ENCODE results near the gene PTPRG. TPM values are rescaled to one million over a fixed set of nuclear protein-coding genes. Genes with fewer than 3 reads are reported as not detected.

The PTPRG gene
- total RNA-seq, 1 donor from 2014 or later = 80.7 TPM

DNA sequence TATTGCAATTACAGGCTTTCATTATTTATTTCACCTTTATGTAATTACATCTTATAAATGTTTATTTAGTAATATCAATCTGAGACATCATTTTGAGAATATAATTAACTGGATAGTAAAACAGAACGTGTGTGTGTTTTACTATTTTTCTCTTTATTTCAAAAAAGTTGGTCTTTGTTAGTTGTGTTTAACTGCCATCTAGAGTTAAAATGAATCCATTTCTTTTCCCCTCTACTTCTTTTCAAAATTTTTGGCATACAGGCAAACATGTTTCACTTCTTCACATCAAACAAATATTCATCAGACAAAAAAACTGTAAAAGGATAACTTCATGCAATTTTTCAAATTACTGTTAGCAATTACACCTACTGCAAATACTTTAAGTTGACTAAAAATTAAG, 750.8 kb downstream of the PTPRG start:
- no peak overlapping the region for H3K4me3 Mint-ChIP-seq (ENCODE audit: unreplicated experiment)
- no peaks in the 10 kb centered on the region for H3K4me1 Mint-ChIP-seq (ENCODE audit: unreplicated experiment)
- no peak overlapping the region for H3K27ac Mint-ChIP-seq (ENCODE audit: unreplicated experiment)
- DNase-seq (ENCODE audit: low spot score) = no peak
- no peaks in the 10 kb centered on the region for H3K36me3 Mint-ChIP-seq (ENCODE audit: low read depth, unreplicated experiment)
- no peaks in the 10 kb centered on the region for H3K27me3 Mint-ChIP-seq (ENCODE audit: unreplicated experiment)
- H3K9me3 Mint-ChIP-seq (ENCODE audit: unreplicated experiment) = no peaks in the 10 kb centered on the region
- TF ChIP-seq, protein P1, sequence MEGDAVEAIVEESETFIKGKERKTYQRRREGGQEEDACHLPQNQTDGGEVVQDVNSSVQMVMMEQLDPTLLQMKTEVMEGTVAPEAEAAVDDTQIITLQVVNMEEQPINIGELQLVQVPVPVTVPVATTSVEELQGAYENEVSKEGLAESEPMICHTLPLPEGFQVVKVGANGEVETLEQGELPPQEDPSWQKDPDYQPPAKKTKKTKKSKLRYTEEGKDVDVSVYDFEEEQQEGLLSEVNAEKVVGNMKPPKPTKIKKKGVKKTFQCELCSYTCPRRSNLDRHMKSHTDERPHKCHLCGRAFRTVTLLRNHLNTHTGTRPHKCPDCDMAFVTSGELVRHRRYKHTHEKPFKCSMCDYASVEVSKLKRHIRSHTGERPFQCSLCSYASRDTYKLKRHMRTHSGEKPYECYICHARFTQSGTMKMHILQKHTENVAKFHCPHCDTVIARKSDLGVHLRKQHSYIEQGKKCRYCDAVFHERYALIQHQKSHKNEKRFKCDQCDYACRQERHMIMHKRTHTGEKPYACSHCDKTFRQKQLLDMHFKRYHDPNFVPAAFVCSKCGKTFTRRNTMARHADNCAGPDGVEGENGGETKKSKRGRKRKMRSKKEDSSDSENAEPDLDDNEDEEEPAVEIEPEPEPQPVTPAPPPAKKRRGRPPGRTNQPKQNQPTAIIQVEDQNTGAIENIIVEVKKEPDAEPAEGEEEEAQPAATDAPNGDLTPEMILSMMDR (IDR thresholded peaks at IDR 0.05; ENCODE audit: unreplicated experiment) = no peak

DNA sequence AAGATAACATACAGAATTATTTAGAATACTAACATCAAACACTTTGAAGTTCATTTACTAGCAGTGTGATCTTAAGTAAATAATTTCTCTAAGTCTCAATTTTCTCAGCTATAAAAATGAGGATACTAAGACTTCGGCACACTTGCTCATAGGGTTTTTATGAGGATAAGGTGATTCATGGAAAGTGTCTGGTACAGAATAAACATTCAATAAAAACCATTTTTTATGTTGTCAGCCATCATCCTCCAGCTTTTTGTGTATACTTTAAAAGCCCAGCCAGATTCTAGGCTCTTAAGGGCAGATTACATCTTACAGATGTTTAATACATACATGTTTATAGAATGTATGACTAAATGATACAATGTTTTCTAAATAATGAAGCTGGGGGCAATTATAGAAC, 755.2 kb downstream of the PTPRG start:
- DNase-seq (ENCODE audit: low spot score) = no peak
- no peak overlapping the region for H3K27ac Mint-ChIP-seq (ENCODE audit: unreplicated experiment)
- no peaks in the 10 kb centered on the region for H3K36me3 Mint-ChIP-seq (ENCODE audit: low read depth, unreplicated experiment)
- peaks cover 2% of the 10 kb centered on the region for H3K4me1 Mint-ChIP-seq (ENCODE audit: unreplicated experiment)
- H3K4me3 Mint-ChIP-seq (ENCODE audit: unreplicated experiment) = no peak overlapping the region
- no peaks in the 10 kb centered on the region for H3K9me3 Mint-ChIP-seq (ENCODE audit: unreplicated experiment)
- peaks cover 2% of the 10 kb centered on the region for H3K27me3 Mint-ChIP-seq (ENCODE audit: unreplicated experiment)
- TF ChIP-seq, protein P1 (IDR thresholded peaks at IDR 0.05; ENCODE audit: unreplicated experiment) = no peak

DNA sequence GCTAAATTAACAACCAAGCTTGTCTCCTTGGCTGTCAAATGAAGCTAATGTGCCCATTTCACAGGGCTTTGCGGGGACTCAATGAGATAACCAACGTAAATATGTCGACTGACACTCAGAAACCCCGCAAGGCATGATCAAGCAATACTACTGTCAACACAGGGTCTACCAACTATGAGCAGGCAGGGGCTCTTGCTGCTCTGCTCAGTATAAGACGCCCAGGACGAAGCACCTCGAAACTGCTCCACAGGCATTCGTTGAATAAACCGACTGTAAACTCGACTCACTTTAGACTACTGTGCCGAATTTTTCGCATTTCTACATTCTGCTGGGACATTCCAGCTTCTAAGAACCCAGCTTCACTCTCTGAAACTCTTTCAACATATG, 757.0 kb downstream of the PTPRG start:
- H3K27ac Mint-ChIP-seq (ENCODE audit: unreplicated experiment) = no peak overlapping the region
- H3K4me3 Mint-ChIP-seq (ENCODE audit: unreplicated experiment) = peak overlapping the region; percentile 99
- peak; percentile 3 for DNase-seq (ENCODE audit: low spot score)
- peaks cover 2% of the 10 kb centered on the region for H3K27me3 Mint-ChIP-seq (ENCODE audit: unreplicated experiment)
- TF ChIP-seq, protein P1 (IDR thresholded peaks at IDR 0.05; ENCODE audit: unreplicated experiment) = no peak
- no peaks in the 10 kb centered on the region for H3K36me3 Mint-ChIP-seq (ENCODE audit: low read depth, unreplicated experiment)
- no peaks in the 10 kb centered on the region for H3K9me3 Mint-ChIP-seq (ENCODE audit: unreplicated experiment)
- peaks cover 2% of the 10 kb centered on the region for H3K4me1 Mint-ChIP-seq (ENCODE audit: unreplicated experiment)

DNA sequence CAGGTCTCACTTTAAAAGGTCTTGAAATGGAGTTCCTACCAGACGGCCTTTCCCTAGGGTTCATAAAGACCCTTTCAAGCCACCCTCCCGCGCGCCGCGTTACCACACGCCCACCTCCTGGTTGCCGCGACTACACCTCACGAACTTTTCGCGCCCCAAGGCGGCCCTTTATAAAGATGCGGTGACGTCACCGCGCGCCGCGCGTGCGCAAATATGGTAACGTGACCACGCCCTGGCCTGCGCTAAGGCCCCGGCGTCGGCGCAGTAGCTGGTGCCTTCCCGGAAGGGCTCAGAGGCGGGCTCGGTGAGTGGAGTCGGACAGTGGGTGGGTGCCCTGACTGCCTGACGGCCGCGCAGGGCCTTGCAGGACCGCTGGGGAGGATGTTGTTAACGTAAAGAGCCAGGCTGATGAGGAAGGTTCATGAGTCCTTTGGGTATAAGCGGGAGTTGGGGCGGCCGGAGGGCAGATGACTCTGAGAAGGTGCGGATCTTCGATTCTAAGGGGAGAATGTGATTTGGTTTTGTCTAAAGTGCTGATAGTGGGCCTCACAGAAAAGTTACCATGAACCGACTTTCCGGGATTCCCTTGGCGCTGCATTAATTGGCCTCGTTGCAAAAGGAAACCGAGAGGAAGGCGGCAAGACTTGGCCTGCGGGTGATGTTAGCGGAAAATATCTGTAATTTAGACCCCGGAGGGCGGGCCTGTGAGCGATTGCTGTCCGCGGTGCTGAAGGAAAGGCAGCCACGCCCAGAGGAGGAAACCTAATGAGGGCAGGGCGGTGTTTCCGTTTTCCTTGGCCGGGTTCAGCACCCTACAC, 757.6 kb downstream of the PTPRG start:
- Mint-ChIP-seq H3K4me1 (ENCODE audit: unreplicated experiment) (peaks cover 2% of the 10 kb centered on the region), H3K27ac (ENCODE audit: unreplicated experiment) (peak overlapping the region; percentile 87), H3K9me3 (ENCODE audit: unreplicated experiment) (no peaks in the 10 kb centered on the region), H3K4me3 (ENCODE audit: unreplicated experiment) (peak overlapping the region; percentile 99), H3K36me3 (ENCODE audit: low read depth, unreplicated experiment) (no peaks in the 10 kb centered on the region), H3K27me3 (ENCODE audit: unreplicated experiment) (peaks cover 2% of the 10 kb centered on the region)
- DNase-seq (ENCODE audit: low spot score) = peak; percentile 84
- TF ChIP-seq, protein P1 (IDR thresholded peaks at IDR 0.05; ENCODE audit: unreplicated experiment) = no peak

DNA sequence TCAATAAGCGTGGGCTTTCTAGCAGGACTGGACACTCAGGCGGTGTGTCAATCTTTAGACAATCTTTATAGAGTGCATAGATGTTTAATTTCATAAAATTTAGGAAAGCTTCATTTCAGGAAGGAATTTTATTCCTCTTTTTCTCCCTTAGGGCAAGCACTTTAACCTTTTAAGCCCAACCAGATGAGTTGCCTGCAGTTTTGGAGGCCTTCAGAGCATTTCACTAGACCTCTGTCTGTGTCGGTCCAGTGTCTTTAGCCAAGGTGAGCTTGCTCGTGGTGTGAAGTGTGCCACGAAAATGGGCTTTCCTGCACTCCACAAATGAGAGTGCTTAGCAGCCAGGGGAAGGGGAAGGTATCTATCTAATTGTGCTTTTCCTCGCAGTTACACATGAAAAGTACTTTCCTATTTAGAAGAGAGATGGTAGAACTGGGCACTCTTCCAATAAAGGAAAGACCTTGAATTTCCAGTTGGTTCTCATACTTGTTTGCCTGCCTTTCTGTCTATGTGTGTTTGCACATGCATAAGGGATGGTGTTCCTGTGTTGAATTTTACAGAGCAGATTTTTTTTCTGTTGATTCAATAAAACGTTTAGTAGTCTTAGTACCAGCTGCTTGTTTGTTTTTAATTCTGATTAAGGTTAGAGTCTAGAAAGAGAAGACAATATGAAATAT, 758.3 kb downstream of the PTPRG start:
- Mint-ChIP-seq H3K27ac (ENCODE audit: unreplicated experiment) (no peak overlapping the region), H3K4me1 (ENCODE audit: unreplicated experiment) (peaks cover 2% of the 10 kb centered on the region), H3K27me3 (ENCODE audit: unreplicated experiment) (peaks cover 2% of the 10 kb centered on the region), H3K4me3 (ENCODE audit: unreplicated experiment) (peak overlapping the region; percentile 99), H3K36me3 (ENCODE audit: low read depth, unreplicated experiment) (no peaks in the 10 kb centered on the region), H3K9me3 (ENCODE audit: unreplicated experiment) (no peaks in the 10 kb centered on the region)
- TF ChIP-seq, protein P1 (IDR thresholded peaks at IDR 0.05; ENCODE audit: unreplicated experiment) = no peak
- DNase-seq (ENCODE audit: low spot score) = no peak

All from endothelial cell (in vitro differentiated cells).